ENCODE results near the gene ANTXRL. TPM values are rescaled to one million over a fixed set of nuclear protein-coding genes. Genes with fewer than 3 reads are reported as not detected.
A peak's percentile ranks its signal among the peaks of the same experiment; 100 is the strongest.

The ANTXRL gene
- total and polyA plus RNA-seq, 2 of the 8 experiments (the other 6 are each of a cell fraction or from before 2014, with no cell fraction given), result not detected

DNA sequence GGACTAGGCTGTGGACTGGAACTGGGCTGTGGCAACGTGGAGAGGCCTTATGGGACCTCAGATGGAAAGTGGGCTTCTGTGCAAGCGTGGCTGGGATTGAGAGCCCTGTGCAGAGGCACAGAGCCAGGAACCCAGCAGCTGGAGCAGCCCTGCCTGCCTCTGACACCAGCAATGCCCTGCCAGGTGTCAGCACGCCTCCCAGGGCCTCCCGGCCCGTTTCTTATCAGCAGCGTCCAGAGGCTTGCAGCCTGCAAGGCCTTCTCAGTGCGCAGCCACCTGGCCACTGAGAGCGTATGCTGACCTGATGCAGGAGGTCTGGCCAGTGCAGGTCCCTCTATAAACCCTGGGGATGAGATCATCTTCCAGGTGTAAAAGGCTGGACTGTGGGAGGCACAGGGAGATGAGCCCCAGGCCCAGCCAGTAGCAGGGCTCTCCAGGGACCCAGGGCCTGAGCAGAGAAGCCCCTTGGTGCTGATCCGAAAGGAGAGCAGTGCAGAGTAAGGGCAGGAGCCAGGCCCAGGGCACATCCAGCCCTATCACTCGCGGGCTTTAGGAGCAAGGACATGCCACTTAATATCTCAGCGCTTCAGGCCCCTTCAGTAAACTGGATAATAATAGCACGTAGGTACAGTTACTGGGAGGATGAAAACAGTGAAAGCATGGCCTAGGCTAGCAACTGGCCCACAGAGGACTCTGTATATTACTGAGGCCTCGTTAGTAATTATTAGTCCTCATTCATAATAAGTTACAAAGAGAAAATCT is 38.8 kb upstream of the ANTXRL start:
- H3K9me3 ChIP-seq (ENCODE audit: insufficient read depth in 2 of 2, low read depth in 1 of 2, low read length in 1 of 2), result no peaks in the 10 kb centered on the region
- no peak overlapping the region for H2BK12ac ChIP-seq (ENCODE audit: low read depth, low read length)
- WGBS, 2 experiments (ENCODE audit: extremely low coverage in 1 of 2, insufficient coverage in 1 of 2, insufficient read length in 1 of 2, insufficient replicate concordance in 2 of 2, low coverage in 1 of 2, low lambda C conversion rate in 2 of 2, missing lambda C conversion rate in 1 of 2), result 84% methylated on average over 14 of the region's 14 CpGs; no CpG with 5 or more reads in 1 of the 2 experiments
- POLR2A ChIA-PET (ENCODE audit: partially characterized antibody), result no interaction called here
- no peak overlapping the region for H3K14ac ChIP-seq (ENCODE audit: insufficient read length)
- H2BK20ac ChIP-seq (ENCODE audit: low read length), result no peak overlapping the region
- H4K91ac ChIP-seq (replicated peaks; ENCODE audit: insufficient read length, low read length), result no peak overlapping the region
- H3K4me2 ChIP-seq (ENCODE audit: insufficient read depth in 1 of 2, low read depth in 2 of 2, low read length in 2 of 2), result no peak overlapping the region
- H2AFZ ChIP-seq (ENCODE audit: low read length), result 0 out of 2 replicates have a peak overlapping the region, but pooled peaks have one; percentile 40
- no peak overlapping the region for H4K5ac ChIP-seq (ENCODE audit: insufficient read length, low read depth, low read length)
- no peak overlapping the region for H2BK120ac ChIP-seq (replicated peaks; ENCODE audit: low read depth, low read length)
- TF ChIP-seq CTBP2 (IDR thresholded peaks at IDR 0.05; ENCODE audit: borderline replicate concordance, insufficient read depth, insufficient read length, low read length) (no peak), RXRA (IDR thresholded peaks at IDR 0.05; ENCODE audit: insufficient read depth, low read depth, low read length) (no peak), SP1 (IDR thresholded peaks at IDR 0.05; ENCODE audit: low read depth, low read length) (no peak), YY1 (IDR thresholded peaks at IDR 0.05; ENCODE audit: low read depth, low read length) (no peak)
- no peak overlapping the region for H3K4me3 ChIP-seq (ENCODE audit: extremely low read depth in 1 of 4, insufficient read depth in 2 of 4, low read depth in 3 of 4, low read length in 4 of 4)
- no peak overlapping the region for H4K8ac ChIP-seq (ENCODE audit: extremely low read depth, insufficient read depth, low read length)
- CTCF ChIA-PET (ENCODE audit: partially characterized antibody), result interaction anchor here (1.6 kb wide), 1 partner anchor 19 kb away, joined by 7 read pairs; no protein-coding TSS in a partner anchor
- no peak overlapping the region for H2AK5ac ChIP-seq (ENCODE audit: low read depth, low read length)
- H3K4me1 ChIP-seq (replicated peaks in 1 of 4; ENCODE audit: control insufficient read depth in 3 of 4, insufficient read depth in 4 of 4, low read length in 3 of 4), result no peaks in the 10 kb centered on the region
- H3K18ac ChIP-seq (ENCODE audit: extremely low read depth, low read length), result no peak overlapping the region
- DNase-seq (ENCODE audit: low read depth in 1 of 2, low spot score in 2 of 2) (peak in 1 of 2 experiments; percentile 41), FAIRE-seq (no peak)
- H2BK15ac ChIP-seq (ENCODE audit: low read length), result no peak overlapping the region
- H3K79me1 ChIP-seq (ENCODE audit: low read depth, low read length), result no peaks in the 10 kb centered on the region
- H3K9ac ChIP-seq (replicated peaks in 1 of 4; ENCODE audit: extremely low read depth in 1 of 4, low read depth in 3 of 4, low read length in 3 of 4), result no peak overlapping the region
- H3K23me2 ChIP-seq (ENCODE audit: low read depth, low read length), result no peaks in the 10 kb centered on the region
- H3K79me2 ChIP-seq (ENCODE audit: control insufficient read depth in 1 of 2, insufficient read depth in 2 of 2, low read length in 2 of 2), result no peaks in the 10 kb centered on the region
- no peaks in the 10 kb centered on the region for H3K27me3 ChIP-seq (replicated peaks in 1 of 4; ENCODE audit: control insufficient read depth in 3 of 4, extremely low read depth in 1 of 4, insufficient read depth in 3 of 4, low read length in 3 of 4)
- H4K20me1 ChIP-seq (replicated peaks in 1 of 2; ENCODE audit: control insufficient read depth in 1 of 2, insufficient read depth in 2 of 2, low read length in 2 of 2), result no peaks in the 10 kb centered on the region
- no peaks in the 10 kb centered on the region for H3K36me3 ChIP-seq (ENCODE audit: control insufficient read depth in 2 of 4, insufficient read depth in 4 of 4, low read length in 3 of 4)
- H3K27ac ChIP-seq (ENCODE audit: low read depth, low read length), result no peak overlapping the region
- H3K4ac ChIP-seq (replicated peaks; ENCODE audit: insufficient read length, low read depth, low read length), result no peak overlapping the region
- H3K23ac ChIP-seq (ENCODE audit: insufficient read length), result no peak overlapping the region
- H3K56ac ChIP-seq (replicated peaks; ENCODE audit: insufficient read length, low read depth, low read length), result no peak overlapping the region
- H2BK5ac ChIP-seq (ENCODE audit: low read depth, low read length), result no peak overlapping the region

All from H1 (cell line).